ENCODE measurements around the gene SYNPO.

SYNPO gene

GRCh38 chr5:150625831-150626746, 14.4 kb upstream of the SYNPO start:
- DNase-seq, result no peak

- no peak for DNase-seq
Measured at GRCh38 chr5:150626853-150627276, 13.6 kb upstream of the SYNPO start.

- DNase-seq, result no peak
Measured at GRCh38 chr5:150627731-150628545, 12.5 kb upstream of the SYNPO start.

GRCh38 chr5:150628936-150629485, 11.4 kb upstream of the SYNPO start:
- DNase-seq, result no peak

GRCh38 chr5:150630016-150630415, 10.4 kb upstream of the SYNPO start:
- no peak for DNase-seq

- DNase-seq, result no peak
Measured at GRCh38 chr5:150630461-150631325, 9.8 kb upstream of the SYNPO start.

- no peak for DNase-seq
Measured at GRCh38 chr5:150631326-150631701, 9.1 kb upstream of the SYNPO start.

GRCh38 chr5:150632305-150633160, 7.9 kb upstream of the SYNPO start:
- DNase-seq, result no peak

GRCh38 chr5:150633429-150633828, 7.0 kb upstream of the SYNPO start:
- no peak for DNase-seq

GRCh38 chr5:150636391-150637244, 3.8 kb upstream of the SYNPO start:
- DNase-seq, result no peak

- no peak for DNase-seq
Measured at GRCh38 chr5:150637245-150638052, 3.0 kb upstream of the SYNPO start.

- no peak for DNase-seq
Measured at GRCh38 chr5:150638053-150638444, 2.4 kb upstream of the SYNPO start.

GRCh38 chr5:150638488-150639376, 1.7 kb upstream of the SYNPO start:
- DNase-seq, result no peak

GRCh38 chr5:150639377-150639692, 1.1 kb upstream of the SYNPO start:
- DNase-seq, result no peak

GRCh38 chr5:150639751-150640150, 709 bp upstream of the SYNPO start:
- no peak for DNase-seq

- DNase-seq, result no peak
Measured at GRCh38 chr5:150641006-150641570, 628 bp downstream of the SYNPO start.

GRCh38 chr5:150641824-150642566, 1.5 kb downstream of the SYNPO start:
- no peak for DNase-seq

GRCh38 chr5:150642567-150642927, 2.1 kb downstream of the SYNPO start:
- no peak for DNase-seq
